GM21360 (cell line): ENCODE data around the gene FRAS1.

Experiments
- ATAC-seq: cut with Tn5 transposase; IDR thresholded peaks from one replicate; pipeline ENCODE4 v1.9.1; 2021; ENCODE audit warnings: mild to moderate bottlenecking, moderate library complexity; ENCODE audit not compliant: unreplicated experiment

The FRAS1 gene

GRCh38 chr4:78568640-78569305 is 511.6 kb downstream of the FRAS1 start:
- no peak for ATAC-seq

- no peak for ATAC-seq
These were observed 512.2 kb downstream of the FRAS1 start for GRCh38 chr4:78569306-78569821.

DNA sequence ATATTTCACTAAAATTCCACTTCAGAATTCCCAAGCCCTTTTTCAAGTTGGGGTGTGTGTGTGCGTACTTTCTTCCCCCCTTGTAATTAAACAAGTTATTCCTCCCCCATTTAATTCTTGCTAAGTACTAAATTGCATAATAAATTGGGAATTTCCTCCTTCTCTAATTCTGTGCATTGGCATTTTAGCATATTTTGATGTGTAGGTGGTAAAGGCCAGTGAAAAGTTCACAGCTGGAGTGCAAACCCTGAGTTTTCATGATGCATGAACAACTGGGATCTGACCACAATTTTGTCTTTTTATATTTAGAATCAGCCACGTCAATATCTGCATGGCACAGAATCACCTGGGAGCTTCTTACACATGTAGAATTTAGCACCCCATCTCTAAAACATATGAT is 513.0 kb downstream of the FRAS1 start:
- ATAC-seq = no peak

DNA sequence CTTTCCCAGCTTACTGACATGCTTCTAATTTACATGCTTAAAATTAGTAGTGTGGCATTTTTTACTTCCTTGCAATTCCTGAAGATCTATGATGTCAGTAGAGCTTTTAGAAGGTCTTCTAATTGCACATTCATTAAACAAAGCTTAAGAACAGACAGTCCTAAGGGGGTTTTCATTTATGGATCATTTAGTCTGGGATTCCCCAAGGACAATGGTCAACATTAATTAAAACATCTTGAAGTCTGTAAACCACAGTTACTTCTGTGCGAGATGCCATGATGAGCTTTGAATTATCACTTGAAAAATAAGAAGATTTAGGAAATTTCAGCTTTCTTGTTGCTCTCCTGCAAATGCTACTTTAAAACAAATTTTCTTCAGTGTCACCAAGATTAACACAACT is 514.7 kb downstream of the FRAS1 start:
- ATAC-seq = no peak

- ATAC-seq = no peak
These were observed 521.7 kb downstream of the FRAS1 start for GRCh38 chr4:78578674-78579425.

DNA sequence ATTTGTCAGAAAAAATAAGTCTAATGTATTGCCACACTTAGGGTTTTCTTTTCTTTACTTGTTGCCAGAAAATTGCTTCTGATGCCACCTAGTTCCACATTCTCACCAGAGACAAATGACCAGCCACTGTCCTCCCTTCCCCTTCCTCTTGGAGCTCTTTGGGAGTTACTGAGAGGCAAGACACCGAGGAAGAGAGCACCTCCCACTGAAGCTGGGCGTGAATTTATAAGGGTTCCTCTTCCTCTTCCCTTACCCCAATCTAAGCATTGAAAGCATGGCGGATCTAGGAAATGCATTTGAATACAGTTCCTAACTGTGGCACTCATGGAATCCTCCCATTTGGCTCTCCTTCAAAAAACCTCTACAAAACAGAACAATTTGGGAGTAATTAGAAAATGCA is 524.5 kb downstream of the FRAS1 start:
- ATAC-seq = no peak

GRCh38 chr4:78584863-78585547 is 527.9 kb downstream of the FRAS1 start:
- no peak for ATAC-seq

- ATAC-seq = no peak
These were observed 528.5 kb downstream of the FRAS1 start for GRCh38 chr4:78585633-78586032.

- ATAC-seq = no peak
These were observed 531.9 kb downstream of the FRAS1 start for GRCh38 chr4:78588894-78589545.

GRCh38 chr4:78591404-78591803 is 534.3 kb downstream of the FRAS1 start:
- ATAC-seq = no peak

DNA sequence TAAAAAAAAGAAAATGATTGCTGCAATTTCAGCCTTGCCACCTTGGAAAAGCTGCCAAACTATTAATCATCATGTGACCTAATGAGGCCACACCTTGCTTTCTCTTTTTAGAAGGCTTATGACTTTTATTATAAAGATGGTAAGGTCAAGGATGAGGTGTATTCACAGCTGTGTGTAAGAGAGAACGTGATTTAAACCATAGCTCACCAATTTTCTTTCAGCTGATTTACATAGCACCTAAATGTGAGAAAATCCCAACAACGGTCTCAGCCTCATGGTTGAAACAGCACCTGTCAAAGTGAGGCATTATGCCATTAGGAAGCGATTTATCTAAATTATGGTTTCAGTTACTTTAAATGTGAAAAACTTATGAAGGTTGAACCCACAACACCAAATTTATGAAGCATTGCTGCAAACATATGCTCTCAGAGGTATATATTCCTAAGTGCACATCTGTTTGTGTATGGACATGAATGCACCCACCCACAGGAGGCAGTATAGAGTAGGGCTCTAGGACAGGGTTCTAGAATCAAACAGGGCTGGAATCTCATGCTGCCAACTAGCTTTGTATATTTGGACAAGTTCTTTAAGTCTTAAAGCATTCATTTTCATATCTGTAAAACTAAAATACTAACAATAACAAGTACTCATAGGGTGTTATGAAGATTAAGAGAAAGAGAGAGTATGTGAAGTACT is 535.1 kb downstream of the FRAS1 start:
- peak; percentile 82 for ATAC-seq
